ENCODE measurements around the gene ELK4.

- TF ChIP-seq CTCF (IDR thresholded peaks at IDR 0.05) (no peak), RCOR1 (IDR thresholded peaks at IDR 0.05; ENCODE audit: low read depth, low read length) (no peak), KDM1A (IDR thresholded peaks at IDR 0.05; ENCODE audit: low read depth) (no peak)
Measured at GRCh38 chr1:205604059-205604458, 27.8 kb downstream of the ELK4 start.
